Measurements from ENCODE around the gene LGALS3. TPM values are rescaled to one million over a fixed set of nuclear protein-coding genes. Genes with fewer than 3 reads are reported as not detected.

LGALS3 gene
- total RNA-seq, 4 donors from 2014 or later: 65.7 to 201 (median 111) TPM

GRCh38 chr14:55129428-55130195 is 560 bp downstream of the LGALS3 start:
- WGBS, 2 donors: 1 to 4% methylated on average over 5 to 17 of the region's 53 CpGs

GRCh38 chr14:55130196-55130550 is 1.1 kb downstream of the LGALS3 start:
- Histone ChIP-seq H3K36me3 (no peaks in the 10 kb centered on the region), H3K27ac (peak overlapping the region; percentile 67 to 93 (median 81)), H3K4me1 (peaks cover 3 to 15% of the 10 kb centered on the region in 2 donors), H3K9me3 (no peaks in the 10 kb centered on the region), H3K27me3 (no peaks in the 10 kb centered on the region), H3K4me3 (replicated peaks in 1 of 3) (peak overlapping the region in 2 of 3 donors; percentile 53 to 83)
- DNase-seq: no peak
- WGBS, 2 donors: 52 to 53% methylated on average over 10 of the region's 10 CpGs
- intact Hi-C loops (cut with DNase I): no loop called here
- TF ChIP-seq CTCF (IDR thresholded peaks at IDR 0.05) (no peak), POLR2A (IDR thresholded peaks at IDR 0.05) (no peak)

More at GRCh38 chr14:55129428-55130195, 560 bp downstream of the LGALS3 start:
- Histone ChIP-seq H3K4me3 (replicated peaks in 1 of 3) (peak overlapping the region; percentile 3 to 83 (median 53)), H3K36me3 (no peaks in the 10 kb centered on the region), H3K4me1 (peaks cover 3 to 15% of the 10 kb centered on the region in 2 donors), H3K27me3 (no peaks in the 10 kb centered on the region), H3K9me3 (no peaks in the 10 kb centered on the region), H3K27ac (peak overlapping the region; percentile 67 to 93 (median 81))
- TF ChIP-seq POLR2A (IDR thresholded peaks at IDR 0.05) (peak in 1 of 2 donors; percentile 13), CTCF (IDR thresholded peaks at IDR 0.05) (no peak)
- intact Hi-C loops (cut with DNase I): loop anchor here (5.0 kb wide), 1 partner anchor 37 kb away; no protein-coding TSS in a partner anchor
- DNase-seq: peak; percentile 52 to 61

- TF ChIP-seq POLR2A (IDR thresholded peaks at IDR 0.05): no peak
- TF ChIP-seq CTCF (IDR thresholded peaks at IDR 0.05): no peak
- no peaks in the 10 kb centered on the region for H3K36me3 ChIP-seq
- 77 to 85% methylated on average over 7 of the region's 7 CpGs for WGBS, 2 donors
- no peak for DNase-seq
- no peak overlapping the region for H3K27ac ChIP-seq
- H3K4me1 ChIP-seq: peaks cover 12 to 25% of the 10 kb centered on the region in 2 donors
- H3K4me3 ChIP-seq (replicated peaks in 1 of 3): no peak overlapping the region
- no peaks in the 10 kb centered on the region for H3K27me3 ChIP-seq
- intact Hi-C loops (cut with DNase I): no loop called here
- H3K9me3 ChIP-seq: no peaks in the 10 kb centered on the region
Measured at GRCh38 chr14:55131370-55132137, 2.5 kb downstream of the LGALS3 start.

GRCh38 chr14:55133416-55133815 is 4.4 kb downstream of the LGALS3 start:
- intact Hi-C loops (cut with DNase I): no loop called here
- TF ChIP-seq CTCF (IDR thresholded peaks at IDR 0.05) (peak in 3 of 6 experiments; percentile 25 to 37 (median 27)), POLR2A (IDR thresholded peaks at IDR 0.05) (no peak)
- Histone ChIP-seq H3K27me3 (no peaks in the 10 kb centered on the region), H3K27ac (no peak overlapping the region), H3K36me3 (no peaks in the 10 kb centered on the region), H3K4me3 (replicated peaks in 1 of 3) (no peak overlapping the region), H3K4me1 (peaks cover 20 to 39% of the 10 kb centered on the region in 2 donors), H3K9me3 (no peaks in the 10 kb centered on the region)
- DNase-seq: no peak
- WGBS, 2 donors: 57 to 80% methylated on average over 4 of the region's 4 CpGs
